Posterior vena cava (tissue), 2 donors: ENCODE results near the gene DNPH1. TPM values are rescaled to one million over a fixed set of nuclear protein-coding genes. Genes with fewer than 3 reads are reported as not detected.

Experiments
- DNase-seq: peaks from one replicate; pipeline ENCODE4 v3.0.0-alpha.2; 2020; ENCODE audit warnings: low spot score
- intact Hi-C, 2 donors: fragments of 100-400 bp; cut with DNase I; formaldehyde crosslinking; loops; one replicate each; pipeline versions ENCODE4 v1.14.1 to v1.14.2; 2022 to 2023
- total RNA-seq, 2 donors: library from RNA; stranded (reverse); fragmentation: NEBNext Ultra II Directional; extraction: Animal tissue kit (Norgen Biotek cat#: 25700); gene quantifications; one replicate each; pipeline ENCODE4 v1.2.1, GENCODE V29; 2021
- donor health status: DM: yes; HTN: yes; CAD: no.
- donor health status: DM: yes; HTN: yes; CAD: no.

Gene DNPH1
- total RNA-seq, 2 donors from 2014 or later: 24.5 to 42.5 TPM

DNA sequence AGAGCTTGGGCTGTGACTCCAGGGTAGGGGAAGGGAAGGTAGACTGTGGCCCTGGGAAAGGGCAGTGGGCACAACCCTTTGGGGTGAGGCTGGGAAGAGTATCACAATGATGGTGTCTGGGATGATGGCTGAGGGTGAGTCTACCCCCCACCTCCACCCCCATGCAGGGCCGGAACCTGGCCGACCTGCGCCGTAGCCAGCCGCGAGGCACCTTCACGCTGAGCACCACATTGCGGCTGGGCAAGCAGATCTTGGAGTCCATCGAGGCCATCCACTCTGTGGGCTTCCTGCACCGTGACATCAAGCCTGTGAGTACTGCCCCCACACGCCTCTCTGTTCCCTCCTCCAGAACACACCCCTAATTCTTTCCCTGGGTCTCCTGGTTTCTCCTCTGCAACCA lies 24.1 kb upstream of the DNPH1 start:
- no peak for DNase-seq
- intact Hi-C loops: no loop called here

DNA sequence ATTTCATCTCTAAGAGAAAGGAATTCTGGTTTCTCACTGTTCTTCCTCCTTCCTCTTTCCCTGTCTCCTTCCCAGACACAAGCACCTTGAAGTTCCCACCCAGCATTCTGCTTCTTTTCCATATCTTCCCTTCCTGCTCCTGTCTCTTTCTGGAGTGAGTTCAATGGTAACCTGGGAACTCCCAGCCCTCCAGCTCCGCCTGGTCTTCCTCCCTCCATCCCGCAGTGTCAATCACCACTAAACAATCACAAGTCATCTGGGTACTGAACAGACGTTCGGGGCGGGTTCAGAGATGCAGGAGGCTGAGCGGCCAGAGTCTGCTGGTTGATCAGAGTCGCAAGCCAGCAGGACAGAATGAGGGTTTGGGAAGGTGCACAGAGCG lies 21.7 kb upstream of the DNPH1 start:
- intact Hi-C loops: no loop called here
- DNase-seq: no peak

- intact Hi-C loops: no loop called here
- DNase-seq: no peak
Measured at GRCh38 chr6:43248791-43249190, 19.5 kb upstream of the DNPH1 start.

- no peak for DNase-seq
Measured at GRCh38 chr6:43248101-43248500, 18.8 kb upstream of the DNPH1 start.

GRCh38 chr6:43247114-43247999 lies 18.1 kb upstream of the DNPH1 start:
- peak; percentile 93 for DNase-seq

More at GRCh38 chr6:43248101-43248500, 18.8 kb upstream of the DNPH1 start:
- intact Hi-C loops: no loop called here

DNA sequence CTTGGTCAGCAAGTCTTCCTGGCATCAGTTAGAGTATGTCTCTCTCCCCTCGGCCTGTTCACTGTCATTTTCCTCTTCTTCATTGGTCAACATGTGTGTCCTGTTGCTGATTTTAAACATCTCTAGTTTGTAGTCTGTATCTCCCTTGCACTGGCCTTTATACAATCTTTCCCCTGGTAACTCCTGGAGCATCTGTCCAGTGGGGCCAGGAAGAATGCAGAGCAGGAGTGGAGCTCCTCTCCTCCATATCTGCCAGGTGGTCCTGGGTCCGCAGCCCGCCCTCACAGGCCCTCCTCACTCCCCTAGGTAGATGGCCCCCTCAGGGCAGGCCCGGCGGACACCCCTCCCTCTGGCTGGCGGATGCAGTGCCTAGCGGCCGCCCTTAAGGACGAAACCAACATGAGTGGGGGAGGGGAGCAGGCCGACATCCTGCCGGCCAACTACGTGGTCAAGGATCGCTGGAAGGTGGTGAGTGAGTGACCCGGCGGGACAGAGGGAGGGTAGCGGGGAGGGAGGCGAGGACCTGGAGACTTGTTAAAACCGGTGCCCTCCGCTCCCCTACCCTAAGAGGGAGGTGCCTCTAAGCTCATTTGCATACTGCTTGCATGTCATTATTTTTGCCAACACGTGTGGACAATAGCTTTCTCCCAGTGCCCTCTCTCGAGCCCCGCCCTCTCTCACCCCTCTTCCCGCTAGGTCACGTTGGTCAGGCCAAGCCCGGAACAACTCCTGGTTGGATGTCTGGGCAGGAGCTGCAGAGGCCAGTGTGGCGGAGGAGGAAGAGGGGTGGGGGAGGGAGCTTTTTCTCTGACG lies 17.2 kb upstream of the DNPH1 start:
- intact Hi-C loops: no loop called here
- DNase-seq: no peak

More at GRCh38 chr6:43247114-43247999, 18.1 kb upstream of the DNPH1 start:
- intact Hi-C loops: no loop called here

DNA sequence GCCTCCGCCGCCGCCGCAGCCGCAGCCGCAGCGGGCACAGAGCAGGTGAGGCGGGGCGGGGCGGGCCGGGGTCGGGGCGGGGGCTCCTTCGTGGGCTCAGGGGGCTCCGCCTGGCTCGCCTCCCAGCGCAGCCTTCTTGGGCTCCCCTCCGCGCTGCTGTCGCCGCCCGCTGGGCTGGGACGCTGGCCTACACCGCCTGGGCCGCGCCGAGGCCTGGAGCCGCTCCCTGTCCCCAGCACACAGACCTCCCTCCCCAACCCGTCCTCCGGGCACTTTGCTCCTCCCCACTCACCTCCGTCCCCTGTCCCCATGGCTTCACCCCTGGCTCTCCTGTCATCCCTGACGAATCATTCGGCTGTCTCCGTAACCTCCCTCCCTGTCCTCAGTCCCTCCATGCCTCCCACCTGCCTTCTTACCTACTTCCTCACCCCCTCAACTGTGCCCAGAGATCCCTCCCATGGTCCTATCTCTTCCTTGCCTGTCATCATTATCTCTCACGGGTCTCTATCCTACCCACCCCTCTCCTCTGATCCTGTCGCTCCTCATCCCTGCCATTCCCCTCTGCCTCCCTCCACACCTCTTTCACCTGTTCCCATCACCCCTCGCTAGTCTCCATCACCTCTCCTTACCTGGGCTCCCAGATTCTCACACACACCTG lies 14.5 kb upstream of the DNPH1 start:
- intact Hi-C loops: no loop called here
- no peak for DNase-seq

- no peak for DNase-seq
- intact Hi-C loops: no loop called here
Measured at GRCh38 chr6:43242908-43243663, 13.8 kb upstream of the DNPH1 start, which contains the start of gene TTBK1. Gene TTBK1 (plus strand): TSS chr6:43243481. CDS start chr6:43246661, 3,180 bp downstream.

DNA sequence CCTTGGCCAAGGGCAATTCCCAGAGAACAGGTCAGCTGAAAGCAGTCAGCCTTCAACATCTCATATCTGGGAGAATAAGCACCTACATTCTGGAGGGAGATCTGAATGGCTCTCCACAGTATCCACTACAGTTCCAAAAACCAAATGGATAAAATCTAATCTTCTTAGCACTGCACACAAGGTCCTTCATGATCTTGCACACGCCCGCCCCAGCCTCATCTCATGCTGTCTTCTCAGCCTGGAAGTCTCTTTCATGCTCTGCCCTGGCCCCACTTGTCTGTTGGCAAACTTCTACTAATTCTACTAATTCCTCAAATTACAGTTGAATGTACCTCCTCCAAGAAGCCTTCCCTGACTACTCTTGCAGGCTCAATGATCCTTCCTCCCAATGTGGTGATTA lies 12.2 kb upstream of the DNPH1 start:
- intact Hi-C loops: no loop called here
- no peak for DNase-seq

GRCh38 chr6:43240950-43241349 lies 11.7 kb upstream of the DNPH1 start:
- intact Hi-C loops: no loop called here

GRCh38 chr6:43239054-43239453 lies 9.8 kb upstream of the DNPH1 start:
- intact Hi-C loops: no loop called here
- DNase-seq: no peak

More at GRCh38 chr6:43240950-43241349, 11.7 kb upstream of the DNPH1 start:
- DNase-seq: no peak

DNA sequence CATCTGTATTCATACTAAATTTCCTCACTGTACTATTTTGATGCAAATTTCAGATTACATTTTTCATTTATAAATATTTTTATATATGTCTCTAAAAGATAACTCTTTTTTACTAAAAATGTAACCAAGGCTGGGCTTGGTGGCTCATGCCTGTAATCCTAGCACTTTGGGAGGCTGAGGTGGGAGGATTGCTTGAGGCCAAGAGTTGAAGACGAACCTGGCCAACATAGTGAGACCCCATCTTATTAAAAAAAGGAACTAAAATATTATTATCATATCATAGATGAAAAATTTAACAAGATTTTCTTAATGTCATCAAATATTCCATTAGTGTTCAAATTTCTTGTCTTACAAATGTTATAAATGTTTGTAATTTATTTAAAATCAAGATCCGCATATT lies 6.6 kb upstream of the DNPH1 start:
- intact Hi-C loops: no loop called here
- DNase-seq: no peak

DNA sequence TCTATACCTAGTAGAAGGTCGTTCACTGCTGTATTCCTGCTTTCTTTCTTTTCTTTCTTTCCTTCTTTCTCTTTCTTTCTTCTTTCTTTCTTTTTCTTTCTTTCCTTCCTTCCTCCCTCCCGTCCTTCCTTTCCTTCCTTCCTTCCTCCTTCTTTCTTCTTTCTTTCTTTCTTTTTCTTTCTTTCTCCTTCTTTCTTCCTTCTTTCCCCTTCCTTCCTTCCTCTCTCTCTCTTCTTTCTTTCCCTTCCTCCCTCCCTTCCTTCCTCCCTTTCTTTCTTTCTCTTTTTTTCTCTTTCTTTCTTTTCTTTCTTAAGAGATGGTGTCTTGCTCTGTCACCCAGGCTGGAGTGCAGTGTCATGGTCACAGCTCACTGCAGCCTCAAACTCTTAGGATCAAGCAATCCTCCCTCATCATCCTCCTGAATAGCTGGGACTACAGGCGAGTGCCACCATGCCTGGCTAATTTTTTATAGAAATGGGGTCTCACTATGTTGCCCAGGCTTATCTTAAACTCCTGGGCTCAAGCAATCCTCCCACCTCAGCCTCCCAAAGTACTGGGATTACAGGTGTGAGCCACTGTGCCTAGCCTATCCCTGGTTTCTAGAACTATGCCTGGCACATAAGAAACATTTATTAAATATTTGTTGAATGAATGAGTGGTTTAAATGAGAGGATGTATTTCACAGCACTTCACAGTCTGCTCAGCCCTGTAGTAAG lies 2.6 kb upstream of the DNPH1 start:
- no peak for DNase-seq
- intact Hi-C loops: no loop called here

DNA sequence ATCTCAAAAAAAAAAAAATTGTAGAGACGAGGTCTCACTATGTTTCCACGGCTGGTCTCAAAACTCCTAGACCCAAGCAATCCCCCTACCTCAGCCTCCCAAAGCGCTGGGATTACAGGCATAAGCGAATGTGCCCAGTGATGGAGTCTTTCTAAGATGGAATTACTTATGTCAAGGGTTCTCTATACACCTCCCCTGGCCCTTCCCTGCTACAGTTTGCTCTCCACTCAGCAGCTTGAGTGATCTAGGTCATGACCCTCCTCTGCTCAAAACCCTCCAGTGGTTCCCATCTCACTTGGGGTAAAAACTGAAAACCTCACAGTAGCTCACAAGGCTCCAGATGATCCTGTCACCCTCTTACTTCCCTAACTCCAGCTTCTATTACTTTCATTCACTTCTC lies 1.8 kb upstream of the DNPH1 start:
- intact Hi-C loops: no loop called here
- DNase-seq: no peak

GRCh38 chr6:43229803-43230620 lies 731 bp upstream of the DNPH1 start:
- DNase-seq: no peak
- intact Hi-C loops: no loop called here

GRCh38 chr6:43226192-43226851 lies 3.0 kb downstream of the DNPH1 start:
- intact Hi-C loops: no loop called here
- no peak for DNase-seq

DNA sequence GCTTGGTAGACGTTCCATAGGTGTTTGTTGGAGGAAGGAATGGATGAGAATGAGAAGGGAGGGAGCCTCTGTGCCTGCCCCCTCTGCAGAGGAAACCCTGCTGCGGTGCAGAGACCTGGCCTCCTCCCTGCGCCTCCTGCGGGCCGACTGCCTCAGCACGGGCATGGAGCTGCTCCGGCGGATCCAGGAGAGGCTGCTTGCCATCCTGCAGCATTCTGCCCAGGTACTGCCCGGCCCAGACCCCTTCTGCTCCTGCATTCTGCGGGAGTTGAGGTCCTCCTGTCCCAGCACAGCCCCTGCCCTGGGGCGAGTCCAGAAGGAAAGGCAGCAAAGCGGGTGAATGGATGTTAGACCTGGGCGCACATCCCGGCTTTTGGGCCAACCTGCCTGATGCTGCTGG lies 6.1 kb downstream of the DNPH1 start:
- intact Hi-C loops: no loop called here
- no peak for DNase-seq
